ENCODE measurements around the gene BCKDK.

DNA sequence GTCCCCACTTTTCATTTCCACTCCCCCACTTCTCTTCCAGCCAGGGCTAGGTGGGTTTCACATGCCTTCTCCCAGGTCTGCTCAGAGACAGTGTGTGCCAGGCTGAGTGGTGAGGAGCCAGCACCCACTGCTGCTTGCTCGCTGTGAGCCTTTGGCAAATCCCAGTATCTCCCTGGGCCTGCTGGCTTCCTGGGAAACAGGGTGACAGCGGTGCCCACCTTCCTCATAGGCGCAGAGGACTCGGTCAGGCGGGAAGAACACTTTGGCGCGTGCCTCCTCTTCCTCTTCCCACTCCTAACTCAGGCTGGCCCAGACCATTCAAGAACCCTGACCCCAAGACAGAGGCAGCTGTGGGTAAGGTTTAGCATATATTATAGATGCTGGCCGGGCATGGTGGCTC is 19.0 kb upstream of the BCKDK start:
- TF ChIP-seq SIN3A (conservative IDR thresholded peaks at IDR 0.05 in 1 of 2, IDR thresholded peaks at IDR 0.05 in 1 of 2; ENCODE audit: low read depth in 1 of 2, low read length in 2 of 2), result no peak
- TF ChIP-seq POLR2A (IDR thresholded peaks at IDR 0.05; ENCODE audit: control extremely low read depth in 1 of 2, low read depth in 2 of 2, low read length in 2 of 2), result no peak
- no peak for TF ChIP-seq MAFK (IDR thresholded peaks at IDR 0.05; ENCODE audit: low read depth, low read length)
- TF ChIP-seq, protein P1, sequence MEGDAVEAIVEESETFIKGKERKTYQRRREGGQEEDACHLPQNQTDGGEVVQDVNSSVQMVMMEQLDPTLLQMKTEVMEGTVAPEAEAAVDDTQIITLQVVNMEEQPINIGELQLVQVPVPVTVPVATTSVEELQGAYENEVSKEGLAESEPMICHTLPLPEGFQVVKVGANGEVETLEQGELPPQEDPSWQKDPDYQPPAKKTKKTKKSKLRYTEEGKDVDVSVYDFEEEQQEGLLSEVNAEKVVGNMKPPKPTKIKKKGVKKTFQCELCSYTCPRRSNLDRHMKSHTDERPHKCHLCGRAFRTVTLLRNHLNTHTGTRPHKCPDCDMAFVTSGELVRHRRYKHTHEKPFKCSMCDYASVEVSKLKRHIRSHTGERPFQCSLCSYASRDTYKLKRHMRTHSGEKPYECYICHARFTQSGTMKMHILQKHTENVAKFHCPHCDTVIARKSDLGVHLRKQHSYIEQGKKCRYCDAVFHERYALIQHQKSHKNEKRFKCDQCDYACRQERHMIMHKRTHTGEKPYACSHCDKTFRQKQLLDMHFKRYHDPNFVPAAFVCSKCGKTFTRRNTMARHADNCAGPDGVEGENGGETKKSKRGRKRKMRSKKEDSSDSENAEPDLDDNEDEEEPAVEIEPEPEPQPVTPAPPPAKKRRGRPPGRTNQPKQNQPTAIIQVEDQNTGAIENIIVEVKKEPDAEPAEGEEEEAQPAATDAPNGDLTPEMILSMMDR (IDR thresholded peaks at IDR 0.05; ENCODE audit: control extremely low read depth in 1 of 3, insufficient read depth in 1 of 3, low read depth in 1 of 3, low read length in 3 of 3), result no peak
- TF ChIP-seq TCF12 (IDR thresholded peaks at IDR 0.05; ENCODE audit: low read depth, low read length), result no peak
- TF ChIP-seq CBX5 (IDR thresholded peaks at IDR 0.05; ENCODE audit: low read depth, low read length), result no peak
- TF ChIP-seq EZH2 (IDR thresholded peaks at IDR 0.05; ENCODE audit: low read depth, low read length, severe bottlenecking), result no peak
- no peak for TF ChIP-seq POLR2AphosphoS5 (IDR thresholded peaks at IDR 0.05; ENCODE audit: low read depth, low read length)
- TF ChIP-seq EGR1 (IDR thresholded peaks at IDR 0.05; ENCODE audit: borderline replicate concordance, low read depth, low read length), result no peak
- TF ChIP-seq, protein P2, sequence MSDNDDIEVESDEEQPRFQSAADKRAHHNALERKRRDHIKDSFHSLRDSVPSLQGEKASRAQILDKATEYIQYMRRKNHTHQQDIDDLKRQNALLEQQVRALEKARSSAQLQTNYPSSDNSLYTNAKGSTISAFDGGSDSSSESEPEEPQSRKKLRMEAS (IDR thresholded peaks at IDR 0.05), result no peak
- no peak for TF ChIP-seq SP1 (IDR thresholded peaks at IDR 0.05; ENCODE audit: low read depth, low read length)
- no peak for TF ChIP-seq SRF (IDR thresholded peaks at IDR 0.05; ENCODE audit: low read depth, low read length)
- TF ChIP-seq CBX8 (IDR thresholded peaks at IDR 0.05; ENCODE audit: borderline replicate concordance, low read depth, low read length), result no peak
- no peak for TF ChIP-seq RFX5 (IDR thresholded peaks at IDR 0.05; ENCODE audit: borderline replicate concordance, low read depth, low read length)
